Measurements from ENCODE around the gene FAF2. TPM values are rescaled to one million over a fixed set of nuclear protein-coding genes. Genes with fewer than 3 reads are reported as not detected.

The FAF2 gene
- total and polyA plus RNA-seq, 3 experiments from 2014 or later: 13.5 to 45.2 (median 45.1) TPM

GRCh38 chr5:176526462-176526861 is 78.3 kb downstream of the FAF2 start:
- peaks cover 0 to 2% of the 10 kb centered on the region in 2 donors for H3K27me3 Mint-ChIP-seq
- H3K27ac ChIP-seq (ENCODE audit: low read depth, low read length): no peak overlapping the region
- H3K36me3 Mint-ChIP-seq: peaks cover 0 to 37% (median 4%) of the 10 kb centered on the region in 3 donors
- H3K36me3 ChIP-seq (ENCODE audit: insufficient read depth, low read length): peaks cover 26% of the 10 kb centered on the region
- POLR2A ChIA-PET: interaction anchor here (1.2 to 1.4 kb wide), 2 partner anchors 11 to 16 kb away, joined by 4 read pairs; partner anchors contain the start of gene RNF44
- H3K27ac Mint-ChIP-seq: peak overlapping the region in 3 of 8 donors; percentile 52 to 86 (median 66)
- DNase-seq: no peak
- peaks cover 24 to 41% (median 27%) of the 10 kb centered on the region in 3 donors for H3K4me1 Mint-ChIP-seq
- H3K4me3 Mint-ChIP-seq: no peak overlapping the region
- H3K4me3 ChIP-seq (ENCODE audit: low read length): no peak overlapping the region
- CTCF ChIA-PET: no interaction called here
- H3K4me1 ChIP-seq (ENCODE audit: insufficient read depth, low read length): peaks cover 23% of the 10 kb centered on the region
- H3K9me3 ChIP-seq (ENCODE audit: low read length): no peaks in the 10 kb centered on the region
- no peaks in the 10 kb centered on the region for H3K27me3 ChIP-seq (ENCODE audit: insufficient read depth, low read length, poor library complexity, severe bottlenecking)
- no peaks in the 10 kb centered on the region for H3K9me3 Mint-ChIP-seq

- no peak overlapping the region for H3K27ac ChIP-seq (ENCODE audit: low read depth, low read length)
- Mint-ChIP-seq H3K4me1 (peaks cover 24 to 49% (median 25%) of the 10 kb centered on the region in 3 donors), H3K27ac (peak overlapping the region in 6 of 8 donors; percentile 11 to 89 (median 47)), H3K27me3 (peaks cover 0 to 2% of the 10 kb centered on the region in 2 donors), H3K36me3 (peaks cover 0 to 43% (median 4%) of the 10 kb centered on the region in 3 donors), H3K9me3 (no peaks in the 10 kb centered on the region), H3K4me3 (no peak overlapping the region)
- CTCF ChIA-PET: interaction anchor here (8.4 kb wide), 1 partner anchor 15 kb away, joined by 90 read pairs; no protein-coding TSS in a partner anchor
- peak in 1 of 5 donors; percentile 48 for DNase-seq
- H3K4me3 ChIP-seq (ENCODE audit: low read length): no peak overlapping the region
- no peaks in the 10 kb centered on the region for H3K9me3 ChIP-seq (ENCODE audit: low read length)
- no peaks in the 10 kb centered on the region for H3K27me3 ChIP-seq (ENCODE audit: insufficient read depth, low read length, poor library complexity, severe bottlenecking)
- peaks cover 34% of the 10 kb centered on the region for H3K4me1 ChIP-seq (ENCODE audit: insufficient read depth, low read length)
- H3K36me3 ChIP-seq (ENCODE audit: insufficient read depth, low read length): peaks cover 33% of the 10 kb centered on the region
- POLR2A ChIA-PET: interaction anchor here (0.7 to 1.4 kb wide), 3 partner anchors 9 to 15 kb away, joined by 4 read pairs; partner anchors contain the start of gene RNF44
Measured at GRCh38 chr5:176527246-176528222, 79.3 kb downstream of the FAF2 start.

GRCh38 chr5:176528301-176528700 is 80.1 kb downstream of the FAF2 start:
- Mint-ChIP-seq H3K4me3 (no peak overlapping the region), H3K9me3 (no peaks in the 10 kb centered on the region), H3K4me1 (peaks cover 22 to 51% (median 28%) of the 10 kb centered on the region in 3 donors), H3K36me3 (peaks cover 0 to 49% (median 4%) of the 10 kb centered on the region in 3 donors), H3K27ac (peak overlapping the region in 3 of 8 donors; percentile 11 to 89 (median 88)), H3K27me3 (peaks cover 0 to 2% of the 10 kb centered on the region in 2 donors)
- H3K4me3 ChIP-seq (ENCODE audit: low read length): no peak overlapping the region
- CTCF ChIA-PET: interaction anchor here (8.4 kb wide), 1 partner anchor 14 kb away, joined by 90 read pairs; no protein-coding TSS in a partner anchor
- no peak for DNase-seq
- no peak overlapping the region for H3K27ac ChIP-seq (ENCODE audit: low read depth, low read length)
- POLR2A ChIA-PET: interaction anchor here (4.6 kb wide), 1 partner anchor 14 kb away, joined by 51 read pairs; no protein-coding TSS in a partner anchor
- no peaks in the 10 kb centered on the region for H3K27me3 ChIP-seq (ENCODE audit: insufficient read depth, low read length, poor library complexity, severe bottlenecking)
- H3K4me1 ChIP-seq (ENCODE audit: insufficient read depth, low read length): peaks cover 42% of the 10 kb centered on the region
- no peaks in the 10 kb centered on the region for H3K9me3 ChIP-seq (ENCODE audit: low read length)
- H3K36me3 ChIP-seq (ENCODE audit: insufficient read depth, low read length): peaks cover 33% of the 10 kb centered on the region

GRCh38 chr5:176528761-176529115 is 80.6 kb downstream of the FAF2 start:
- Histone ChIP-seq H3K4me1 (ENCODE audit: insufficient read depth, low read length) (peaks cover 46% of the 10 kb centered on the region), H3K27me3 (ENCODE audit: insufficient read depth, low read length, poor library complexity, severe bottlenecking) (no peaks in the 10 kb centered on the region), H3K4me3 (ENCODE audit: low read length) (no peak overlapping the region), H3K27ac (ENCODE audit: low read depth, low read length) (no peak overlapping the region), H3K36me3 (ENCODE audit: insufficient read depth, low read length) (peaks cover 33% of the 10 kb centered on the region), H3K9me3 (ENCODE audit: low read length) (no peaks in the 10 kb centered on the region)
- Mint-ChIP-seq H3K27me3 (peaks cover 0 to 3% of the 10 kb centered on the region in 2 donors), H3K4me1 (peaks cover 27 to 55% (median 33%) of the 10 kb centered on the region in 3 donors), H3K4me3 (peak overlapping the region in 1 of 7 donors; percentile 36), H3K9me3 (no peaks in the 10 kb centered on the region), H3K36me3 (peaks cover 2 to 54% (median 4%) of the 10 kb centered on the region in 3 donors), H3K27ac (no peak overlapping the region)
- ChIA-PET CTCF (interaction anchor here (8.4 kb wide), 1 partner anchor 14 kb away, joined by 90 read pairs; no protein-coding TSS in a partner anchor), POLR2A (interaction anchor here (4.6 kb wide), 1 partner anchor 14 kb away, joined by 51 read pairs; no protein-coding TSS in a partner anchor)
- DNase-seq: peak in 1 of 5 donors; percentile 44

- Mint-ChIP-seq H3K9me3 (no peaks in the 10 kb centered on the region), H3K36me3 (peaks cover 4 to 57% (median 6%) of the 10 kb centered on the region in 3 donors), H3K27me3 (peaks cover 0 to 4% of the 10 kb centered on the region in 2 donors), H3K27ac (peak overlapping the region; percentile 65 to 94 (median 88)), H3K4me1 (peaks cover 32 to 60% (median 38%) of the 10 kb centered on the region in 3 donors), H3K4me3 (peak overlapping the region in 6 of 7 donors; percentile 61 to 80 (median 74))
- Histone ChIP-seq H3K9me3 (ENCODE audit: low read length) (no peaks in the 10 kb centered on the region), H3K27ac (ENCODE audit: low read depth, low read length) (no peak overlapping the region), H3K36me3 (ENCODE audit: insufficient read depth, low read length) (peaks cover 33% of the 10 kb centered on the region), H3K4me3 (ENCODE audit: low read length) (peak overlapping the region; percentile 19), H3K27me3 (ENCODE audit: insufficient read depth, low read length, poor library complexity, severe bottlenecking) (no peaks in the 10 kb centered on the region), H3K4me1 (ENCODE audit: insufficient read depth, low read length) (peaks cover 51% of the 10 kb centered on the region)
- CTCF ChIA-PET: interaction anchor here (1.0 to 8.4 kb wide), 8 partner anchors 9 to 113 kb away, joined by 3 to 90 read pairs (median 4); partner anchors contain the start of gene CLTB
- no peak for DNase-seq
- POLR2A ChIA-PET: interaction anchor here (1.2 to 4.6 kb wide), 3 partner anchors 9 to 81 kb away, joined by 3 to 51 read pairs (median 7); partner anchors contain the start of gene FAF2
Measured at GRCh38 chr5:176529116-176529740, 81.0 kb downstream of the FAF2 start.

GRCh38 chr5:176529741-176530141 is 81.6 kb downstream of the FAF2 start:
- no peaks in the 10 kb centered on the region for H3K9me3 Mint-ChIP-seq
- peaks cover 0 to 4% of the 10 kb centered on the region in 2 donors for H3K27me3 Mint-ChIP-seq
- peak overlapping the region; percentile 61 to 80 (median 74) for H3K4me3 Mint-ChIP-seq
- Histone ChIP-seq H3K4me1 (ENCODE audit: insufficient read depth, low read length) (peaks cover 56% of the 10 kb centered on the region), H3K4me3 (ENCODE audit: low read length) (peak overlapping the region; percentile 19), H3K36me3 (ENCODE audit: insufficient read depth, low read length) (peaks cover 33% of the 10 kb centered on the region), H3K9me3 (ENCODE audit: low read length) (no peaks in the 10 kb centered on the region), H3K27me3 (ENCODE audit: insufficient read depth, low read length, poor library complexity, severe bottlenecking) (no peaks in the 10 kb centered on the region), H3K27ac (ENCODE audit: low read depth, low read length) (no peak overlapping the region)
- POLR2A ChIA-PET: interaction anchor here (0.6 to 4.6 kb wide), 4 partner anchors 8 to 582 kb away, joined by 3 to 51 read pairs (median 6); partner anchors contain the start of gene FAF2
- peak overlapping the region; percentile 65 to 94 (median 88) for H3K27ac Mint-ChIP-seq
- CTCF ChIA-PET: interaction anchor here (0.8 to 8.4 kb wide), 9 partner anchors 8 to 113 kb away, joined by 3 to 90 read pairs (median 4); partner anchors contain the start of gene CLTB
- peaks cover 37 to 65% (median 43%) of the 10 kb centered on the region in 3 donors for H3K4me1 Mint-ChIP-seq
- DNase-seq: peak; percentile 54 to 85 (median 81)
- peaks cover 4 to 60% (median 6%) of the 10 kb centered on the region in 3 donors for H3K36me3 Mint-ChIP-seq

GRCh38 chr5:176530393-176530982 is 82.3 kb downstream of the FAF2 start:
- Mint-ChIP-seq H3K36me3 (peaks cover 4 to 65% (median 10%) of the 10 kb centered on the region in 3 donors), H3K27ac (peak overlapping the region in 6 of 8 donors; percentile 24 to 95 (median 90)), H3K9me3 (no peaks in the 10 kb centered on the region), H3K27me3 (peaks cover 0 to 4% of the 10 kb centered on the region in 2 donors), H3K4me1 (peaks cover 41 to 69% (median 47%) of the 10 kb centered on the region in 3 donors), H3K4me3 (peak overlapping the region in 6 of 7 donors; percentile 74 to 84 (median 80))
- Histone ChIP-seq H3K27ac (ENCODE audit: low read depth, low read length) (no peak overlapping the region), H3K36me3 (ENCODE audit: insufficient read depth, low read length) (peaks cover 33% of the 10 kb centered on the region), H3K4me3 (ENCODE audit: low read length) (peak overlapping the region; percentile 45), H3K4me1 (ENCODE audit: insufficient read depth, low read length) (peaks cover 63% of the 10 kb centered on the region), H3K27me3 (ENCODE audit: insufficient read depth, low read length, poor library complexity, severe bottlenecking) (no peaks in the 10 kb centered on the region), H3K9me3 (ENCODE audit: low read length) (no peaks in the 10 kb centered on the region)
- ChIA-PET POLR2A (interaction anchor here (0.5 to 4.6 kb wide), 7 partner anchors 7 to 581 kb away, joined by 3 to 51 read pairs (median 3); partner anchors contain the start of gene FAF2), CTCF (interaction anchor here (0.7 to 8.4 kb wide), 11 partner anchors 7 to 114 kb away, joined by 3 to 90 read pairs (median 4); partner anchors contain the start of genes CLTB and FAF2)
- peak in 1 of 5 donors; percentile 40 for DNase-seq
